Measurements from ENCODE around the gene SND1.

GRCh38 chr7:127928222-127928621, 276.2 kb downstream of the SND1 start:
- TF ChIP-seq CTCF (IDR thresholded peaks at IDR 0.05) (no peak), POLR2A (IDR thresholded peaks at IDR 0.05) (no peak)
